ENCODE results near the gene WNK2.

The WNK2 gene

GRCh38 chr9:93237540-93237939, 53.6 kb downstream of the WNK2 start:
- no peak overlapping the region for H3K4me3 ChIP-seq (ENCODE audit: low read length)
- H3K9me3 ChIP-seq (replicated peaks; ENCODE audit: low read length) = no peaks in the 10 kb centered on the region
- H3K9ac ChIP-seq (ENCODE audit: low read depth, low read length) = no peak overlapping the region
- H3K4me1 ChIP-seq (ENCODE audit: control insufficient read depth, insufficient read depth, low read length) = no peaks in the 10 kb centered on the region
- no peaks in the 10 kb centered on the region for H3K36me3 ChIP-seq (ENCODE audit: insufficient read depth, low read length)
- H3K27me3 ChIP-seq (ENCODE audit: control insufficient read depth, insufficient read depth, low read length) = peaks cover 29% of the 10 kb centered on the region
- H3K4me2 ChIP-seq (ENCODE audit: low read length) = no peak overlapping the region

GRCh38 chr9:93238953-93239925, 55.3 kb downstream of the WNK2 start:
- no peaks in the 10 kb centered on the region for H3K9me3 ChIP-seq (replicated peaks; ENCODE audit: low read length)
- no peak overlapping the region for H3K9ac ChIP-seq (ENCODE audit: low read depth, low read length)
- no peaks in the 10 kb centered on the region for H3K36me3 ChIP-seq (ENCODE audit: insufficient read depth, low read length)
- no peak overlapping the region for H3K4me3 ChIP-seq (ENCODE audit: low read length)
- no peak overlapping the region for H3K4me2 ChIP-seq (ENCODE audit: low read length)
- peaks cover 25% of the 10 kb centered on the region for H3K27me3 ChIP-seq (ENCODE audit: control insufficient read depth, insufficient read depth, low read length)
- no peaks in the 10 kb centered on the region for H3K4me1 ChIP-seq (ENCODE audit: control insufficient read depth, insufficient read depth, low read length)

GRCh38 chr9:93240891-93241334, 57.0 kb downstream of the WNK2 start:
- Histone ChIP-seq H3K27me3 (ENCODE audit: control insufficient read depth, insufficient read depth, low read length) (peaks cover 13% of the 10 kb centered on the region), H3K4me3 (ENCODE audit: low read length) (no peak overlapping the region), H3K36me3 (ENCODE audit: insufficient read depth, low read length) (no peaks in the 10 kb centered on the region), H3K9ac (ENCODE audit: low read depth, low read length) (no peak overlapping the region), H3K4me1 (ENCODE audit: control insufficient read depth, insufficient read depth, low read length) (no peaks in the 10 kb centered on the region), H3K4me2 (ENCODE audit: low read length) (no peak overlapping the region), H3K9me3 (replicated peaks; ENCODE audit: low read length) (no peaks in the 10 kb centered on the region)

GRCh38 chr9:93243112-93243511, 59.2 kb downstream of the WNK2 start:
- Histone ChIP-seq H3K4me1 (ENCODE audit: control insufficient read depth, insufficient read depth, low read length) (no peaks in the 10 kb centered on the region), H3K27me3 (ENCODE audit: control insufficient read depth, insufficient read depth, low read length) (peaks cover 8% of the 10 kb centered on the region), H3K9me3 (replicated peaks; ENCODE audit: low read length) (no peaks in the 10 kb centered on the region), H3K36me3 (ENCODE audit: insufficient read depth, low read length) (no peaks in the 10 kb centered on the region), H3K9ac (ENCODE audit: low read depth, low read length) (no peak overlapping the region), H3K4me2 (ENCODE audit: low read length) (no peak overlapping the region), H3K4me3 (ENCODE audit: low read length) (no peak overlapping the region)

- Histone ChIP-seq H3K4me1 (ENCODE audit: control insufficient read depth, insufficient read depth, low read length) (no peaks in the 10 kb centered on the region), H3K27me3 (ENCODE audit: control insufficient read depth, insufficient read depth, low read length) (peaks cover 6% of the 10 kb centered on the region), H3K4me2 (ENCODE audit: low read length) (no peak overlapping the region), H3K9ac (ENCODE audit: low read depth, low read length) (no peak overlapping the region), H3K4me3 (ENCODE audit: low read length) (no peak overlapping the region), H3K36me3 (ENCODE audit: insufficient read depth, low read length) (no peaks in the 10 kb centered on the region), H3K9me3 (replicated peaks; ENCODE audit: low read length) (no peaks in the 10 kb centered on the region)
These were observed 60.2 kb downstream of the WNK2 start for GRCh38 chr9:93244101-93244500.

GRCh38 chr9:93244510-93245436, 60.8 kb downstream of the WNK2 start:
- Histone ChIP-seq H3K4me2 (ENCODE audit: low read length) (no peak overlapping the region), H3K9me3 (replicated peaks; ENCODE audit: low read length) (no peaks in the 10 kb centered on the region), H3K27me3 (ENCODE audit: control insufficient read depth, insufficient read depth, low read length) (peaks cover 6% of the 10 kb centered on the region), H3K36me3 (ENCODE audit: insufficient read depth, low read length) (no peaks in the 10 kb centered on the region), H3K4me3 (ENCODE audit: low read length) (no peak overlapping the region), H3K9ac (ENCODE audit: low read depth, low read length) (no peak overlapping the region), H3K4me1 (ENCODE audit: control insufficient read depth, insufficient read depth, low read length) (no peaks in the 10 kb centered on the region)

GRCh38 chr9:93245437-93245970, 61.6 kb downstream of the WNK2 start:
- no peak overlapping the region for H3K9ac ChIP-seq (ENCODE audit: low read depth, low read length)
- H3K36me3 ChIP-seq (ENCODE audit: insufficient read depth, low read length) = no peaks in the 10 kb centered on the region
- H3K4me2 ChIP-seq (ENCODE audit: low read length) = no peak overlapping the region
- H3K9me3 ChIP-seq (replicated peaks; ENCODE audit: low read length) = no peaks in the 10 kb centered on the region
- no peak overlapping the region for H3K4me3 ChIP-seq (ENCODE audit: low read length)
- H3K4me1 ChIP-seq (ENCODE audit: control insufficient read depth, insufficient read depth, low read length) = no peaks in the 10 kb centered on the region
- peaks cover 6% of the 10 kb centered on the region for H3K27me3 ChIP-seq (ENCODE audit: control insufficient read depth, insufficient read depth, low read length)

- Histone ChIP-seq H3K4me2 (ENCODE audit: low read length) (no peak overlapping the region), H3K4me3 (ENCODE audit: low read length) (no peak overlapping the region), H3K27me3 (ENCODE audit: control insufficient read depth, insufficient read depth, low read length) (peaks cover 6% of the 10 kb centered on the region), H3K4me1 (ENCODE audit: control insufficient read depth, insufficient read depth, low read length) (no peaks in the 10 kb centered on the region), H3K9me3 (replicated peaks; ENCODE audit: low read length) (no peaks in the 10 kb centered on the region), H3K9ac (ENCODE audit: low read depth, low read length) (no peak overlapping the region), H3K36me3 (ENCODE audit: insufficient read depth, low read length) (no peaks in the 10 kb centered on the region)
These were observed 62.2 kb downstream of the WNK2 start for GRCh38 chr9:93246111-93246510.

- H3K9ac ChIP-seq (ENCODE audit: low read depth, low read length) = no peak overlapping the region
- no peaks in the 10 kb centered on the region for H3K4me1 ChIP-seq (ENCODE audit: control insufficient read depth, insufficient read depth, low read length)
- H3K9me3 ChIP-seq (replicated peaks; ENCODE audit: low read length) = no peaks in the 10 kb centered on the region
- H3K4me3 ChIP-seq (ENCODE audit: low read length) = no peak overlapping the region
- H3K4me2 ChIP-seq (ENCODE audit: low read length) = no peak overlapping the region
- no peaks in the 10 kb centered on the region for H3K36me3 ChIP-seq (ENCODE audit: insufficient read depth, low read length)
- peaks cover 3% of the 10 kb centered on the region for H3K27me3 ChIP-seq (ENCODE audit: control insufficient read depth, insufficient read depth, low read length)
These were observed 62.6 kb downstream of the WNK2 start for GRCh38 chr9:93246526-93246925.

- H3K4me3 ChIP-seq (ENCODE audit: low read length) = no peak overlapping the region
- H3K27me3 ChIP-seq (ENCODE audit: control insufficient read depth, insufficient read depth, low read length) = peaks cover 3% of the 10 kb centered on the region
- no peaks in the 10 kb centered on the region for H3K9me3 ChIP-seq (replicated peaks; ENCODE audit: low read length)
- no peak overlapping the region for H3K4me2 ChIP-seq (ENCODE audit: low read length)
- H3K4me1 ChIP-seq (ENCODE audit: control insufficient read depth, insufficient read depth, low read length) = no peaks in the 10 kb centered on the region
- H3K9ac ChIP-seq (ENCODE audit: low read depth, low read length) = no peak overlapping the region
- H3K36me3 ChIP-seq (ENCODE audit: insufficient read depth, low read length) = no peaks in the 10 kb centered on the region
These were observed 63.3 kb downstream of the WNK2 start for GRCh38 chr9:93247099-93247865.

GRCh38 chr9:93247892-93248291, 64.0 kb downstream of the WNK2 start:
- no peak overlapping the region for H3K9ac ChIP-seq (ENCODE audit: low read depth, low read length)
- peaks cover 3% of the 10 kb centered on the region for H3K27me3 ChIP-seq (ENCODE audit: control insufficient read depth, insufficient read depth, low read length)
- H3K4me3 ChIP-seq (ENCODE audit: low read length) = no peak overlapping the region
- no peaks in the 10 kb centered on the region for H3K36me3 ChIP-seq (ENCODE audit: insufficient read depth, low read length)
- no peak overlapping the region for H3K4me2 ChIP-seq (ENCODE audit: low read length)
- H3K4me1 ChIP-seq (ENCODE audit: control insufficient read depth, insufficient read depth, low read length) = no peaks in the 10 kb centered on the region
- H3K9me3 ChIP-seq (replicated peaks; ENCODE audit: low read length) = no peaks in the 10 kb centered on the region

Data from skeletal muscle satellite cell (primary cell).